HEK293 (cell line): ENCODE data around the gene KIAA0513.

ENCODE experiments used
- CTCF ChIA-PET: fragments of 350-600 bp; formaldehyde crosslinking; extraction: SDS; loops from one replicate; lab custom pipeline; 2021; ENCODE audit warnings: antibody characterized with exemption; lab: Yijun Ruan, JAX
- POLR2A ChIA-PET: fragments of 300-600 bp; formaldehyde crosslinking; extraction: SDS; loops from one replicate; lab custom pipeline; 2020; ENCODE audit warnings: antibody characterized with exemption, inconsistent platforms; lab: Yijun Ruan, JAX
- H3K27ac ChIP-seq: fragments of 200-500 bp; sonication (Bioruptor generic); 2 replicates; pipeline ENCODE4 v1.5.1; 2014; ENCODE audit warnings: low read depth, low read length, control low read depth, inconsistent platforms; ENCODE audit errors: extremely low read depth
- H3K36me3 ChIP-seq, 2 experiments: fragments of 200-500 bp in 1 of 2; sonication (Bioruptor generic) in 1 of 2; 1 replicate in 1 of 2; 2 replicates in 1 of 2; pipeline ENCODE4 v1.5.1; 2014 to 2017; ENCODE audit warnings: inconsistent platforms in 2 of 2, low read length in 2 of 2; ENCODE audit not compliant: control insufficient read depth in 2 of 2, insufficient read depth in 1 of 2
- H3K4me1 ChIP-seq: fragments of 200-500 bp; sonication (Bioruptor generic); 2 replicates; pipeline ENCODE4 v1.5.1; 2014; ENCODE audit warnings: mild to moderate bottlenecking, low read length, inconsistent platforms; ENCODE audit not compliant: control insufficient read depth, insufficient read depth
- H3K4me3 ChIP-seq: 2 replicates; pipeline ENCODE4 v1.5.1; 2011; ENCODE audit warnings: low read depth, mild to moderate bottlenecking, control low read depth, low read length, moderate library complexity
- H3K9me3 ChIP-seq: fragments of 200-500 bp; sonication (Bioruptor generic); 2 replicates; pipeline ENCODE4 v1.5.1; 2014; ENCODE audit warnings: low read depth, low read length, inconsistent platforms; ENCODE audit not compliant: control insufficient read depth, insufficient read depth
- EGR2 ChIP-seq: fragments of 450-650 bp; formaldehyde crosslinking; IDR thresholded peaks from 2 replicates; pipeline ENCODE4 v1.5.1; 2016; ENCODE audit warnings: low read depth, missing biosample characterization, missing genetic modification characterization
- GLIS1 ChIP-seq: fragments of 450-650 bp; formaldehyde crosslinking; IDR thresholded peaks from 2 replicates; pipeline ENCODE4 v1.5.1; 2016; ENCODE audit warnings: missing biosample characterization, missing genetic modification characterization
- GLIS2 ChIP-seq: fragments of 450-650 bp; formaldehyde crosslinking; IDR thresholded peaks from 2 replicates; pipeline ENCODE4 v1.5.1; 2016; ENCODE audit warnings: missing biosample characterization, missing genetic modification characterization
- OVOL3 ChIP-seq: fragments of 450-650 bp; formaldehyde crosslinking; IDR thresholded peaks from 2 replicates; pipeline ENCODE4 v1.5.1; 2016; ENCODE audit warnings: missing biosample characterization, missing genetic modification characterization
- PRDM1 ChIP-seq: fragments of 450-650 bp; formaldehyde crosslinking; IDR thresholded peaks from 2 replicates; pipeline ENCODE4; 2016; ENCODE audit warnings: missing biosample characterization, missing genetic modification characterization
- SP2 ChIP-seq: fragments of 450-650 bp; formaldehyde crosslinking; IDR thresholded peaks from 2 replicates; pipeline ENCODE4 v1.5.1; 2016; ENCODE audit warnings: missing biosample characterization, missing genetic modification characterization
- SP7 ChIP-seq: fragments of 450-650 bp; formaldehyde crosslinking; IDR thresholded peaks from 2 replicates; pipeline ENCODE4 v1.5.1; 2016; ENCODE audit warnings: missing biosample characterization, missing genetic modification characterization
- YY2 ChIP-seq: fragments of 450-650 bp; formaldehyde crosslinking; IDR thresholded peaks from 2 replicates; pipeline ENCODE4 v1.5.1; 2016; ENCODE audit warnings: missing biosample characterization, missing genetic modification characterization
- ZBTB1 ChIP-seq: fragments of 450-650 bp; formaldehyde crosslinking; IDR thresholded peaks from 2 replicates; pipeline ENCODE4 v1.5.1; 2016; ENCODE audit warnings: missing biosample characterization, missing genetic modification characterization
- ZFHX2 ChIP-seq: fragments of 450-650 bp; formaldehyde crosslinking; conservative IDR thresholded peaks from 2 replicates; pipeline ENCODE4 v1.5.1; 2016; ENCODE audit warnings: missing biosample characterization, missing genetic modification characterization
- ZIC2 ChIP-seq: fragments of 450-650 bp; formaldehyde crosslinking; IDR thresholded peaks from 2 replicates; pipeline ENCODE4 v1.5.1; 2016; ENCODE audit warnings: missing biosample characterization, missing genetic modification characterization
- ZNF112 ChIP-seq: fragments of 450-650 bp; formaldehyde crosslinking; IDR thresholded peaks from 2 replicates; pipeline ENCODE4 v1.5.0; 2017; ENCODE audit warnings: missing biosample characterization, missing genetic modification characterization
- ZNF114 ChIP-seq: fragments of 450-650 bp; formaldehyde crosslinking; IDR thresholded peaks from 2 replicates; pipeline ENCODE4 v1.5.0; 2017; ENCODE audit warnings: missing biosample characterization, missing genetic modification characterization
- ZNF174 ChIP-seq: fragments of 450-650 bp; formaldehyde crosslinking; IDR thresholded peaks from 2 replicates; pipeline ENCODE4 v1.5.0; 2017; ENCODE audit warnings: missing biosample characterization, mild to moderate bottlenecking, missing genetic modification characterization
- ZNF2 ChIP-seq: fragments of 450-650 bp; formaldehyde crosslinking; IDR thresholded peaks from 2 replicates; pipeline ENCODE4 v1.5.1; 2016; ENCODE audit warnings: missing biosample characterization, missing genetic modification characterization
- ZNF311 ChIP-seq: fragments of 450-650 bp; formaldehyde crosslinking; IDR thresholded peaks from 2 replicates; pipeline ENCODE4 v1.5.1; 2017; ENCODE audit warnings: missing biosample characterization, missing genetic modification characterization, borderline replicate concordance
- ZNF335 ChIP-seq: fragments of 450-650 bp; formaldehyde crosslinking; conservative IDR thresholded peaks from 2 replicates; pipeline ENCODE4 v1.5.1; 2016; ENCODE audit warnings: missing biosample characterization, missing genetic modification characterization
- ZNF350 ChIP-seq: fragments of 450-650 bp; formaldehyde crosslinking; IDR thresholded peaks from 2 replicates; pipeline ENCODE4 v1.5.0; 2017; ENCODE audit warnings: missing biosample characterization, mild to moderate bottlenecking, missing genetic modification characterization
- ZNF510 ChIP-seq: fragments of 450-650 bp; formaldehyde crosslinking; IDR thresholded peaks from 2 replicates; pipeline ENCODE4 v1.5.1; 2018; ENCODE audit warnings: mild to moderate bottlenecking, missing genetic modification characterization, missing biosample characterization; ENCODE audit not compliant: insufficient replicate concordance
- ZNF514 ChIP-seq: fragments of 450-650 bp; formaldehyde crosslinking; IDR thresholded peaks from 2 replicates; pipeline ENCODE4 v1.5.1; 2016; ENCODE audit warnings: missing biosample characterization, missing genetic modification characterization
- ZNF558 ChIP-seq: fragments of 450-650 bp; formaldehyde crosslinking; IDR thresholded peaks from 2 replicates; pipeline ENCODE4 v1.5.1; 2016; ENCODE audit warnings: missing biosample characterization, missing genetic modification characterization
- ZNF768 ChIP-seq: fragments of 450-650 bp; formaldehyde crosslinking; IDR thresholded peaks from 2 replicates; pipeline ENCODE4 v1.5.1; 2018; ENCODE audit warnings: missing biosample characterization, mild to moderate bottlenecking, missing genetic modification characterization
- ZNF776 ChIP-seq: fragments of 450-650 bp; formaldehyde crosslinking; IDR thresholded peaks from 2 replicates; pipeline ENCODE4 v1.5.0; 2017; ENCODE audit warnings: missing biosample characterization, missing genetic modification characterization, borderline replicate concordance
- ZNF792 ChIP-seq: fragments of 450-650 bp; formaldehyde crosslinking; IDR thresholded peaks from 2 replicates; pipeline ENCODE4 v1.5.1; 2016; ENCODE audit warnings: missing biosample characterization, missing genetic modification characterization
- TF ChIP-seq, protein P1 (sequence below): fragments of 450-650 bp; formaldehyde crosslinking; optimal IDR thresholded peaks from 2 replicates; pipeline ENCODE3; 2016; ENCODE audit warnings: missing biosample characterization, mild to moderate bottlenecking, missing genetic modification characterization
- TF ChIP-seq, protein P2 (sequence below): fragments of 450-650 bp; formaldehyde crosslinking; IDR thresholded peaks from 2 replicates; pipeline ENCODE4 v1.5.1; 2016; ENCODE audit warnings: missing biosample characterization, missing genetic modification characterization
- TF ChIP-seq, protein P3 (sequence below): fragments of 450-650 bp; formaldehyde crosslinking; IDR thresholded peaks from 2 replicates; pipeline ENCODE4 v1.5.1; 2016; ENCODE audit warnings: missing biosample characterization, missing genetic modification characterization
- TF ChIP-seq, protein P4 (sequence below): fragments of 450-650 bp; formaldehyde crosslinking; IDR thresholded peaks from 2 replicates; pipeline ENCODE4 v1.5.1; 2016; ENCODE audit warnings: missing biosample characterization, missing genetic modification characterization, borderline replicate concordance

KIAA0513 gene

GRCh38 chr16:85112364-85112763 is 84.8 kb downstream of the KIAA0513 start, which contains the start of gene CIBAR2:
TSS of gene CIBAR2 (minus strand) at chr16:85112472. CDS start at chr16:85112352, 120 bp downstream.
- CTCF ChIA-PET: interaction anchor here (0.5 to 0.9 kb wide), 4 partner anchors 133 to 498 kb away, joined by 3 to 4 read pairs (median 3); no protein-coding TSS in a partner anchor
- Histone ChIP-seq H3K9me3 (no peaks in the 10 kb centered on the region), H3K4me3 (no peak within 1 kb of the TSS), H3K36me3 (no peaks in the 10 kb centered on the region), H3K4me1 (no peaks in the 10 kb centered on the region), H3K27ac (no peak within 1 kb of the TSS)
- POLR2A ChIA-PET: no interaction called here
- TF ChIP-seq YY2 (no peak), PRDM1 (no peak), ZNF768 (tag by site-specific recombination) (no peak), ZFHX2 (tag by site-specific recombination) (peak; percentile 56), GLIS2 (tag by site-specific recombination) (peak; percentile 79), ZBTB1 (tag by site-specific recombination) (no peak), ZNF335 (tag by site-specific recombination) (peak; percentile 99), GLIS1 (tag by site-specific recombination) (peak; percentile 86), ZIC2 (tag by site-specific recombination) (peak; percentile 88), ZNF350 (tag by site-specific recombination) (no peak), ZNF776 (no peak), ZNF311 (tag by site-specific recombination) (no peak), OVOL3 (tag by site-specific recombination) (no peak), ZNF510 (tag by site-specific recombination) (no peak), SP2 (tag by site-specific recombination) (peak; percentile 25; the same call in 1 of the 2 replicates), ZNF792 (tag by site-specific recombination) (no peak), ZNF514 (tag by site-specific recombination) (no peak), SP7 (tag by site-specific recombination) (0 out of 2 replicates have a peak, but pooled peaks have one; percentile 22), ZNF114 (tag by site-specific recombination) (no peak), ZNF2 (0 out of 2 replicates have a peak, but pooled peaks have one; percentile 20), ZNF174 (tag by site-specific recombination) (no peak), ZNF558 (tag by site-specific recombination) (no peak), EGR2 (tag by site-specific recombination) (peak; percentile 30; the same call in 1 of the 2 replicates), ZNF112 (tag by site-specific recombination) (no peak)
- TF ChIP-seq, protein P1, sequence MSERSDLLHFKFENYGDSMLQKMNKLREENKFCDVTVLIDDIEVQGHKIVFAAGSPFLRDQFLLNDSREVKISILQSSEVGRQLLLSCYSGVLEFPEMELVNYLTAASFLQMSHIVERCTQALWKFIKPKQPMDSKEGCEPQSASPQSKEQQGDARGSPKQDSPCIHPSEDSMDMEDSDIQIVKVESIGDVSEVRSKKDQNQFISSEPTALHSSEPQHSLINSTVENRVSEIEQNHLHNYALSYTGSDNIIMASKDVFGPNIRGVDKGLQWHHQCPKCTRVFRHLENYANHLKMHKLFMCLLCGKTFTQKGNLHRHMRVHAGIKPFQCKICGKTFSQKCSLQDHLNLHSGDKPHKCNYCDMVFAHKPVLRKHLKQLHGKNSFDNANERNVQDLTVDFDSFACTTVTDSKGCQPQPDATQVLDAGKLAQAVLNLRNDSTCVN (tag by site-specific recombination): no peak
- TF ChIP-seq, protein P2, sequence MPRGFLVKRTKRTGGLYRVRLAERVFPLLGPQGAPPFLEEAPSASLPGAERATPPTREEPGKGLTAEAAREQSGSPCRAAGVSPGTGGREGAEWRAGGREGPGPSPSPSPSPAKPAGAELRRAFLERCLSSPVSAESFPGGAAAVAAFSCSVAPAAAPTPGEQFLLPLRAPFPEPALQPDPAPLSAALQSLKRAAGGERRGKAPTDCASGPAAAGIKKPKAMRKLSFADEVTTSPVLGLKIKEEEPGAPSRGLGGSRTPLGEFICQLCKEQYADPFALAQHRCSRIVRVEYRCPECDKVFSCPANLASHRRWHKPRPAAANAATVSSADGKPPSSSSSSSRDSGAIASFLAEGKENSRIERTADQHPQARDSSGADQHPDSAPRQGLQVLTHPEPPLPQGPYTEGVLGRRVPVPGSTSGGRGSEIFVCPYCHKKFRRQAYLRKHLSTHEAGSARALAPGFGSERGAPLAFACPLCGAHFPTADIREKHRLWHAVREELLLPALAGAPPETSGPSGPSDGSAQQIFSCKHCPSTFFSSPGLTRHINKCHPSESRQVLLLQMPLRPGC (tag by site-specific recombination): no peak
- TF ChIP-seq, protein P3, sequence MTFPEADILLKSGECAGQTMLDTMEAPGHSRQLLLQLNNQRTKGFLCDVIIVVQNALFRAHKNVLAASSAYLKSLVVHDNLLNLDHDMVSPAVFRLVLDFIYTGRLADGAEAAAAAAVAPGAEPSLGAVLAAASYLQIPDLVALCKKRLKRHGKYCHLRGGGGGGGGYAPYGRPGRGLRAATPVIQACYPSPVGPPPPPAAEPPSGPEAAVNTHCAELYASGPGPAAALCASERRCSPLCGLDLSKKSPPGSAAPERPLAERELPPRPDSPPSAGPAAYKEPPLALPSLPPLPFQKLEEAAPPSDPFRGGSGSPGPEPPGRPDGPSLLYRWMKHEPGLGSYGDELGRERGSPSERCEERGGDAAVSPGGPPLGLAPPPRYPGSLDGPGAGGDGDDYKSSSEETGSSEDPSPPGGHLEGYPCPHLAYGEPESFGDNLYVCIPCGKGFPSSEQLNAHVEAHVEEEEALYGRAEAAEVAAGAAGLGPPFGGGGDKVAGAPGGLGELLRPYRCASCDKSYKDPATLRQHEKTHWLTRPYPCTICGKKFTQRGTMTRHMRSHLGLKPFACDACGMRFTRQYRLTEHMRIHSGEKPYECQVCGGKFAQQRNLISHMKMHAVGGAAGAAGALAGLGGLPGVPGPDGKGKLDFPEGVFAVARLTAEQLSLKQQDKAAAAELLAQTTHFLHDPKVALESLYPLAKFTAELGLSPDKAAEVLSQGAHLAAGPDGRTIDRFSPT (tag by site-specific recombination): no peak
- TF ChIP-seq, protein P4, sequence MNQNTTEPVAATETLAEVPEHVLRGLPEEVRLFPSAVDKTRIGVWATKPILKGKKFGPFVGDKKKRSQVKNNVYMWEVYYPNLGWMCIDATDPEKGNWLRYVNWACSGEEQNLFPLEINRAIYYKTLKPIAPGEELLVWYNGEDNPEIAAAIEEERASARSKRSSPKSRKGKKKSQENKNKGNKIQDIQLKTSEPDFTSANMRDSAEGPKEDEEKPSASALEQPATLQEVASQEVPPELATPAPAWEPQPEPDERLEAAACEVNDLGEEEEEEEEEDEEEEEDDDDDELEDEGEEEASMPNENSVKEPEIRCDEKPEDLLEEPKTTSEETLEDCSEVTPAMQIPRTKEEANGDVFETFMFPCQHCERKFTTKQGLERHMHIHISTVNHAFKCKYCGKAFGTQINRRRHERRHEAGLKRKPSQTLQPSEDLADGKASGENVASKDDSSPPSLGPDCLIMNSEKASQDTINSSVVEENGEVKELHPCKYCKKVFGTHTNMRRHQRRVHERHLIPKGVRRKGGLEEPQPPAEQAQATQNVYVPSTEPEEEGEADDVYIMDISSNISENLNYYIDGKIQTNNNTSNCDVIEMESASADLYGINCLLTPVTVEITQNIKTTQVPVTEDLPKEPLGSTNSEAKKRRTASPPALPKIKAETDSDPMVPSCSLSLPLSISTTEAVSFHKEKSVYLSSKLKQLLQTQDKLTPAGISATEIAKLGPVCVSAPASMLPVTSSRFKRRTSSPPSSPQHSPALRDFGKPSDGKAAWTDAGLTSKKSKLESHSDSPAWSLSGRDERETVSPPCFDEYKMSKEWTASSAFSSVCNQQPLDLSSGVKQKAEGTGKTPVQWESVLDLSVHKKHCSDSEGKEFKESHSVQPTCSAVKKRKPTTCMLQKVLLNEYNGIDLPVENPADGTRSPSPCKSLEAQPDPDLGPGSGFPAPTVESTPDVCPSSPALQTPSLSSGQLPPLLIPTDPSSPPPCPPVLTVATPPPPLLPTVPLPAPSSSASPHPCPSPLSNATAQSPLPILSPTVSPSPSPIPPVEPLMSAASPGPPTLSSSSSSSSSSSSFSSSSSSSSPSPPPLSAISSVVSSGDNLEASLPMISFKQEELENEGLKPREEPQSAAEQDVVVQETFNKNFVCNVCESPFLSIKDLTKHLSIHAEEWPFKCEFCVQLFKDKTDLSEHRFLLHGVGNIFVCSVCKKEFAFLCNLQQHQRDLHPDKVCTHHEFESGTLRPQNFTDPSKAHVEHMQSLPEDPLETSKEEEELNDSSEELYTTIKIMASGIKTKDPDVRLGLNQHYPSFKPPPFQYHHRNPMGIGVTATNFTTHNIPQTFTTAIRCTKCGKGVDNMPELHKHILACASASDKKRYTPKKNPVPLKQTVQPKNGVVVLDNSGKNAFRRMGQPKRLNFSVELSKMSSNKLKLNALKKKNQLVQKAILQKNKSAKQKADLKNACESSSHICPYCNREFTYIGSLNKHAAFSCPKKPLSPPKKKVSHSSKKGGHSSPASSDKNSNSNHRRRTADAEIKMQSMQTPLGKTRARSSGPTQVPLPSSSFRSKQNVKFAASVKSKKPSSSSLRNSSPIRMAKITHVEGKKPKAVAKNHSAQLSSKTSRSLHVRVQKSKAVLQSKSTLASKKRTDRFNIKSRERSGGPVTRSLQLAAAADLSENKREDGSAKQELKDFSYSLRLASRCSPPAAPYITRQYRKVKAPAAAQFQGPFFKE (tag by site-specific recombination): no peak
